WTC11 (cell line): ENCODE data around the gene UAP1L1.

Experiments
- ATF2 ChIP-seq: sonication (generic); formaldehyde crosslinking; IDR thresholded peaks from 2 replicates; pipeline ENCODE4 v1.8.1; 2022; ENCODE audit warnings: low read depth, missing genetic modification reagents, borderline replicate concordance
- CTCF ChIP-seq: fragments of 200-600 bp; IDR thresholded peaks from 2 replicates; pipeline ENCODE4 v1.8.0; 2022; ENCODE audit warnings: antibody characterized with exemption
- FOXP1 ChIP-seq: sonication (generic); formaldehyde crosslinking; IDR thresholded peaks from 2 replicates; pipeline ENCODE4 v1.8.0; 2022; ENCODE audit warnings: missing genetic modification reagents, mild to moderate bottlenecking, moderate library complexity, borderline replicate concordance
- RORB ChIP-seq: fragments of 250-450 bp; sonication (Bioruptor Pico); IDR thresholded peaks from 2 replicates; pipeline ENCODE4 v1.9.0; 2021; ENCODE audit warnings: mild to moderate bottlenecking
- TF ChIP-seq, protein P1 (sequence below): sonication (generic); formaldehyde crosslinking; IDR thresholded peaks from 2 replicates; pipeline ENCODE4 v1.8.0; 2022; ENCODE audit warnings: mild to moderate bottlenecking, missing genetic modification reagents
- TF ChIP-seq, protein P2 (sequence below): sonication (generic); formaldehyde crosslinking; IDR thresholded peaks from 2 replicates; pipeline ENCODE4 v1.8.1; 2023; ENCODE audit warnings: mild to moderate bottlenecking, missing genetic modification reagents, moderate library complexity
- TF ChIP-seq, protein P3 (sequence below): sonication (generic); formaldehyde crosslinking; conservative IDR thresholded peaks from 2 replicates; pipeline ENCODE4 v1.8.1; 2022; ENCODE audit warnings: mild to moderate bottlenecking, missing genetic modification reagents

GRCh38 chr9:137113385-137114159 is 36.3 kb downstream of the UAP1L1 start:
- TF ChIP-seq, protein P1, sequence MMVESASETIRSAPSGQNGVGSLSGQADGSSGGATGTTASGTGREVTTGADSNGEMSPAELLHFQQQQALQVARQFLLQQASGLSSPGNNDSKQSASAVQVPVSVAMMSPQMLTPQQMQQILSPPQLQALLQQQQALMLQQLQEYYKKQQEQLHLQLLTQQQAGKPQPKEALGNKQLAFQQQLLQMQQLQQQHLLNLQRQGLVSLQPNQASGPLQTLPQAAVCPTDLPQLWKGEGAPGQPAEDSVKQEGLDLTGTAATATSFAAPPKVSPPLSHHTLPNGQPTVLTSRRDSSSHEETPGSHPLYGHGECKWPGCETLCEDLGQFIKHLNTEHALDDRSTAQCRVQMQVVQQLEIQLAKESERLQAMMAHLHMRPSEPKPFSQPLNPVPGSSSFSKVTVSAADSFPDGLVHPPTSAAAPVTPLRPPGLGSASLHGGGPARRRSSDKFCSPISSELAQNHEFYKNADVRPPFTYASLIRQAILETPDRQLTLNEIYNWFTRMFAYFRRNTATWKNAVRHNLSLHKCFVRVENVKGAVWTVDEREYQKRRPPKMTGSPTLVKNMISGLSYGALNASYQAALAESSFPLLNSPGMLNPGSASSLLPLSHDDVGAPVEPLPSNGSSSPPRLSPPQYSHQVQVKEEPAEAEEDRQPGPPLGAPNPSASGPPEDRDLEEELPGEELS (CRISPR knock-in tag), result no peak
- TF ChIP-seq, protein P2, sequence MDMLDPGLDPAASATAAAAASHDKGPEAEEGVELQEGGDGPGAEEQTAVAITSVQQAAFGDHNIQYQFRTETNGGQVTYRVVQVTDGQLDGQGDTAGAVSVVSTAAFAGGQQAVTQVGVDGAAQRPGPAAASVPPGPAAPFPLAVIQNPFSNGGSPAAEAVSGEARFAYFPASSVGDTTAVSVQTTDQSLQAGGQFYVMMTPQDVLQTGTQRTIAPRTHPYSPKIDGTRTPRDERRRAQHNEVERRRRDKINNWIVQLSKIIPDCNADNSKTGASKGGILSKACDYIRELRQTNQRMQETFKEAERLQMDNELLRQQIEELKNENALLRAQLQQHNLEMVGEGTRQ (CRISPR knock-in tag), result no peak
- TF ChIP-seq RORB (CRISPR knock-in tag) (no peak), CTCF (no peak), FOXP1 (CRISPR knock-in tag) (no peak), ATF2 (CRISPR knock-in tag) (no peak)
- TF ChIP-seq, protein P3, sequence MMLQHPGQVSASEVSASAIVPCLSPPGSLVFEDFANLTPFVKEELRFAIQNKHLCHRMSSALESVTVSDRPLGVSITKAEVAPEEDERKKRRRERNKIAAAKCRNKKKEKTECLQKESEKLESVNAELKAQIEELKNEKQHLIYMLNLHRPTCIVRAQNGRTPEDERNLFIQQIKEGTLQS (CRISPR knock-in tag), result no peak
